ENCODE results near the gene PYY.
"Not testable (repeated sequence)": the region's sequence is repeated elsewhere in the genome, so short reads cannot be mapped to it uniquely, and the experiment has no call there.

Gene PYY

GRCh38 chr17:43953746-43954145, at the start of gene PYY:
Gene PYY, minus strand, starts transcription at chr17:43953940. Its CDS starts 457 bp downstream, at chr17:43953483.
- in situ Hi-C loops (cut with MboI; ENCODE audit: low sequenced_read_pairs), result no loop called here

GRCh38 chr17:44002141-44002848, 48.6 kb upstream of the PYY start:
- in situ Hi-C loops (cut with MboI; ENCODE audit: low sequenced_read_pairs), result no loop called here

- in situ Hi-C loops (cut with MboI; ENCODE audit: low sequenced_read_pairs), result no loop called here
Observed at GRCh38 chr17:44001461-44001920, 47.8 kb upstream of the PYY start.

- in situ Hi-C loops (cut with MboI; ENCODE audit: low sequenced_read_pairs), result no loop called here
Observed at GRCh38 chr17:44000871-44001460, 47.2 kb upstream of the PYY start.

GRCh38 chr17:44000141-44000860, 46.6 kb upstream of the PYY start:
- in situ Hi-C loops (cut with MboI; ENCODE audit: low sequenced_read_pairs), result no loop called here

- in situ Hi-C loops (cut with MboI; ENCODE audit: low sequenced_read_pairs), result no loop called here
Observed at GRCh38 chr17:43999024-43999423, 45.3 kb upstream of the PYY start.

- in situ Hi-C loops (cut with MboI; ENCODE audit: low sequenced_read_pairs), result no loop called here
Observed at GRCh38 chr17:43998552-43998951, 44.8 kb upstream of the PYY start.

GRCh38 chr17:43997180-43997579, 43.4 kb upstream of the PYY start:
- in situ Hi-C loops (cut with MboI; ENCODE audit: low sequenced_read_pairs), result not testable (repeated sequence)

GRCh38 chr17:43995150-43995471, 41.4 kb upstream of the PYY start:
- in situ Hi-C loops (cut with MboI; ENCODE audit: low sequenced_read_pairs), result no loop called here

GRCh38 chr17:43994272-43995149, 40.8 kb upstream of the PYY start:
- in situ Hi-C loops (cut with MboI; ENCODE audit: low sequenced_read_pairs), result no loop called here

- in situ Hi-C loops (cut with MboI; ENCODE audit: low sequenced_read_pairs), result no loop called here
Observed at GRCh38 chr17:43992641-43993040, 38.9 kb upstream of the PYY start.

GRCh38 chr17:43988301-43988700, 34.6 kb upstream of the PYY start:
- in situ Hi-C loops (cut with MboI; ENCODE audit: low sequenced_read_pairs), result no loop called here

GRCh38 chr17:43987131-43988021, 33.6 kb upstream of the PYY start:
- in situ Hi-C loops (cut with MboI; ENCODE audit: low sequenced_read_pairs), result no loop called here

GRCh38 chr17:43986225-43986981, 32.7 kb upstream of the PYY start:
- in situ Hi-C loops (cut with MboI; ENCODE audit: low sequenced_read_pairs), result no loop called here

GRCh38 chr17:43984521-43984920, 30.8 kb upstream of the PYY start:
- in situ Hi-C loops (cut with MboI; ENCODE audit: low sequenced_read_pairs), result no loop called here

GRCh38 chr17:43983515-43984411, 30.0 kb upstream of the PYY start:
- in situ Hi-C loops (cut with MboI; ENCODE audit: low sequenced_read_pairs), result no loop called here

- in situ Hi-C loops (cut with MboI; ENCODE audit: low sequenced_read_pairs), result no loop called here
Observed at GRCh38 chr17:43983196-43983514, 29.4 kb upstream of the PYY start.

- in situ Hi-C loops (cut with MboI; ENCODE audit: low sequenced_read_pairs), result no loop called here
Observed at GRCh38 chr17:43982171-43982570, 28.4 kb upstream of the PYY start.

- in situ Hi-C loops (cut with MboI; ENCODE audit: low sequenced_read_pairs), result no loop called here
Observed at GRCh38 chr17:43979671-43980070, 25.9 kb upstream of the PYY start.

Data from hTERT RPE-1 (cell line).